Measurements from ENCODE around the gene MED26. TPM values are rescaled to one million over a fixed set of nuclear protein-coding genes. Genes with fewer than 3 reads are reported as not detected.

The MED26 gene
- total RNA-seq, 1 donor from 2014 or later: 3.5 TPM

DNA sequence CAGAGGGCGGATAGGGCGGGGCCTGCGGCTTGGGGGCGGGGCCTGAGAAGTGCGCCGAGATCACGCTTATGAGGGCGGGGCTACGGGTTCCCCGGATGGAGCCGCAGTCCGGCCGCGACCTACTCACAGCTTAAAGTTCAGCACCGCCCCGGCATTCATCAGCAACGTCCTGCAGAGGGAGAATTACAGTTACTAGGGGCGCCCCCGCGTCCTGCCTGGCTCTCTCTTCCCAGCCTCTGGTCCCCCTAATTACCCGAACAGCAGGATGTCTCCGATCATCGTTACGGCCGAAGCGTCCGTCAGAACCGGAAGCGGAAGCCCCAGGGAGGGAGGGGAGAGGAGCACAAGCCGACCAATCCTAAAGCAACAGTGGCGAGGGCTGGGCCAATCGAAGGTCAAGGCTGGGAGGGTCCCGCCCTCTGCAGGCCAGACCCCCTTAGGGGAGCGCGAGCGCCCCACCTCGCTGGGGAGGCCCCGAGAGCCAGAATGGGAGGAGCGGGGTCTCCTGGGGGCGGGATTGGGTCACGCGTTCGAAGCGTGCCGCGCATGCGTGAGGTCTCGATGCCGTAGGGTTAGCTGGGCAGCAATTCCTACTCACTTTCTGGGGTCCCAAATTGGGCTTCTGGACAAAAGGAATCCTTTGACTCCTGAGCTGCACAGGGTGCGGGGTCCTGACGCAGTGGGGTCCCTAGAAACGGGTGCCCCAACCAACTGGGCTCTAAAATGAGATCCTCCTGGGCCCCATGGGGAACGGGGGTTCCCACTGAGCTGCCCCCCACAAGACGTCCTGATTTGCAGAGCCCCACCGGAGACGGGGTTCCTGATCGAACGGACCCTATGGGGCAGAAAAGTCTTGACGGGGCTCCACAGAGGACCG is 32.1 kb upstream of the MED26 start, which contains the start of gene SMIM7:
TSS of gene SMIM7 (minus strand) at position 313 of the 877 bp plus-strand sequence. CDS start at position 279, 34 bp downstream.
- DNase-seq (ENCODE audit: low spot score in 2 of 2): peak; percentile 93 to 99
- peak within 1 kb of the TSS; percentile 87 for H3K27ac ChIP-seq
- no peaks in the 10 kb centered on the region for H3K27me3 ChIP-seq
- H3K36me3 ChIP-seq: peaks cover 15 to 23% of the 10 kb centered on the region in 2 donors
- H3K4me3 ChIP-seq: peak within 1 kb of the TSS; percentile 81 to 93
- no peaks in the 10 kb centered on the region for H3K9me3 ChIP-seq
- intact Hi-C loops (cut with DNase I): loop anchor here (1.0 to 5.0 kb wide), 4 partner anchors 32 to 164 kb away; partner anchors contain the start of genes C19orf44, CALR3, CHERP and MED26
- peaks cover 9 to 20% of the 10 kb centered on the region in 2 donors for H3K4me1 ChIP-seq
- TF ChIP-seq, protein P1, sequence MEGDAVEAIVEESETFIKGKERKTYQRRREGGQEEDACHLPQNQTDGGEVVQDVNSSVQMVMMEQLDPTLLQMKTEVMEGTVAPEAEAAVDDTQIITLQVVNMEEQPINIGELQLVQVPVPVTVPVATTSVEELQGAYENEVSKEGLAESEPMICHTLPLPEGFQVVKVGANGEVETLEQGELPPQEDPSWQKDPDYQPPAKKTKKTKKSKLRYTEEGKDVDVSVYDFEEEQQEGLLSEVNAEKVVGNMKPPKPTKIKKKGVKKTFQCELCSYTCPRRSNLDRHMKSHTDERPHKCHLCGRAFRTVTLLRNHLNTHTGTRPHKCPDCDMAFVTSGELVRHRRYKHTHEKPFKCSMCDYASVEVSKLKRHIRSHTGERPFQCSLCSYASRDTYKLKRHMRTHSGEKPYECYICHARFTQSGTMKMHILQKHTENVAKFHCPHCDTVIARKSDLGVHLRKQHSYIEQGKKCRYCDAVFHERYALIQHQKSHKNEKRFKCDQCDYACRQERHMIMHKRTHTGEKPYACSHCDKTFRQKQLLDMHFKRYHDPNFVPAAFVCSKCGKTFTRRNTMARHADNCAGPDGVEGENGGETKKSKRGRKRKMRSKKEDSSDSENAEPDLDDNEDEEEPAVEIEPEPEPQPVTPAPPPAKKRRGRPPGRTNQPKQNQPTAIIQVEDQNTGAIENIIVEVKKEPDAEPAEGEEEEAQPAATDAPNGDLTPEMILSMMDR (IDR thresholded peaks at IDR 0.05): no peak

DNA sequence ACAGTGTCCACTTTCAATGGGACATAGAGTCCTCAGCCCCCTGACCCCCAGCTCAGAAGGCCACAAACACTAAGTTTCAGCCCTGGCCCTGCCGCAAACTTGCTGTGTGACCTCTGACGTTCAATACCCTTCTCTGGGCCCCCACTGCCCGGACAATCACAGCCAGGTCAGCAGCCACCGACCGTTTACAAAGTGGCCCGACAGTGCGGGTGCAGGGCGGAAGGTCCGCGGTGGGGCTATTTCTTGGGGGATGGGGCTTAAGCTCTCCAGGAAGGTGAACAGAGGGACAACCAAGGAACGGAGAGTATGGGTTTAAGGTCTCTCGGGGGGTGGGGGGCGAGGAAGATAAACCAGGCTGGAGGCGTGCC is 31.4 kb upstream of the MED26 start:
- peaks cover 9 to 20% of the 10 kb centered on the region in 2 donors for H3K4me1 ChIP-seq
- DNase-seq (ENCODE audit: low spot score in 2 of 2): no peak
- H3K27ac ChIP-seq: peak overlapping the region; percentile 70 to 87
- H3K27me3 ChIP-seq: no peaks in the 10 kb centered on the region
- H3K36me3 ChIP-seq: peaks cover 22 to 30% of the 10 kb centered on the region in 2 donors
- intact Hi-C loops (cut with DNase I): no loop called here
- TF ChIP-seq, protein P1 (IDR thresholded peaks at IDR 0.05): no peak
- peak overlapping the region; percentile 81 to 93 for H3K4me3 ChIP-seq
- no peaks in the 10 kb centered on the region for H3K9me3 ChIP-seq

DNA sequence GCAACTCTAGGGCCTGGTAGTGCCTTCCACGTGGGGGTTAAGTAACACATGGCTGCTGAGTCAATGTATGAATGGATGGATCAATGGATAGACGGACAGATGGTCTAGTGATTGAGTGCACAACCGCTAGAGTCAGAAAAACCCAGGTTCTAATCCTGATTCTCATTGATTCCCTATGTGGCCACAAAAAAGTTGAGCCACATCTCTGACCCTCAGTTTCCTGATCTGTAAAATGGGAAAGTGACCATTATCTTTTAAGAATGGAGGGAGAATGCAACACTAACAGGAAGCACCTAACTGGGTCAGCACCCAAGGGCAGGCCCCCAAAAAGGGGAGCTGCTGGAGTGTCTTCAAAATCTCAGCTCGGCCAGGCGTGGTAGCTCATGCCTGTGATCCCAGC is 29.4 kb upstream of the MED26 start:
- intact Hi-C loops (cut with DNase I): no loop called here
- Histone ChIP-seq H3K4me3 (no peak overlapping the region), H3K27me3 (no peaks in the 10 kb centered on the region), H3K9me3 (no peaks in the 10 kb centered on the region), H3K27ac (no peak overlapping the region), H3K36me3 (peaks cover 42 to 46% of the 10 kb centered on the region in 2 donors), H3K4me1 (peaks cover 9 to 17% of the 10 kb centered on the region in 2 donors)
- TF ChIP-seq, protein P1 (IDR thresholded peaks at IDR 0.05): no peak
- DNase-seq (ENCODE audit: low spot score in 2 of 2): no peak

DNA sequence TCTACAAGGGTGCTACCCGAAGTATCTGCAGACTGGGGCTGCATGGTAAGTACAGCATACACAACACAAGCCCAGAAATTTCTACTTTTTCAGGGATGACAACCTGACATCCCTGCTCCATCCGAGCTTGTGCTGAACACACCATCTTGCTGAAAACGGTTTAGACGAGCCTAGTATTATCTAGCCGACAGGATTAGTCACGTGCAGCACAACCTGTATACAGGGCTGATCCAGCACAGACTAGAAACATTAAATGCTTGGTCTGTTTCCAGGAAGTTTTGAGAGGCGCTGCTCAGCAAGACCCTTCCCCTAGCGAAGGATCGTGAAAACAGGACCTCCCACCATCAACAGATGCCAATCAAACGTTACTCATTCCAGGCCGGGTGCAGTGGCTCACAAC is 27.7 kb upstream of the MED26 start:
- TF ChIP-seq, protein P1 (IDR thresholded peaks at IDR 0.05): no peak
- peaks cover 59 to 62% of the 10 kb centered on the region in 2 donors for H3K36me3 ChIP-seq
- intact Hi-C loops (cut with DNase I): no loop called here
- no peak overlapping the region for H3K27ac ChIP-seq
- no peak for DNase-seq (ENCODE audit: low spot score in 2 of 2)
- H3K4me1 ChIP-seq: peaks cover 6 to 13% of the 10 kb centered on the region in 2 donors
- H3K27me3 ChIP-seq: no peaks in the 10 kb centered on the region
- H3K9me3 ChIP-seq: no peaks in the 10 kb centered on the region
- no peak overlapping the region for H3K4me3 ChIP-seq

DNA sequence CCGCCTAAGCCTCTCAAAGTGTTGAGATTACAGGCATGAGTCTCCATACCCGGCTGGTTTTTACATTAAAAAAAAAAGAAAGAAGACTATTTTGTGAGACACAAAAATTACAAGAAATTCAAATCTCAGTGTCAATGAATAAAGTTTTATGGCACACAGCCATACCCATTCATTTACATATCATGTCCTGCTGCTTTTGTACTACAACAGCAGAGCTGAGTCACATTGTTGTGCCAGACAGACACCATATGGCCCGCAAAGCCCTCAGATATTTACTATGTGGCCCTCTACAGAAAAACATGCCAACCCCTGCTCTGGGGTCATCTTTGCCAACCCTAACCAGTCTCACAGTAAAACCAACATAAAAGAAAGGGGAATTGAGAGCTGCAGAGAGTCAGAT is 26.6 kb upstream of the MED26 start:
- TF ChIP-seq, protein P1 (IDR thresholded peaks at IDR 0.05): no peak
- H3K4me3 ChIP-seq: no peak overlapping the region
- peaks cover 6 to 13% of the 10 kb centered on the region in 2 donors for H3K4me1 ChIP-seq
- H3K9me3 ChIP-seq: no peaks in the 10 kb centered on the region
- no peak overlapping the region for H3K27ac ChIP-seq
- H3K27me3 ChIP-seq: no peaks in the 10 kb centered on the region
- intact Hi-C loops (cut with DNase I): no loop called here
- H3K36me3 ChIP-seq: peaks cover 62 to 65% of the 10 kb centered on the region in 2 donors
- no peak for DNase-seq (ENCODE audit: low spot score in 2 of 2)

Data from ascending aorta (tissue), 2 donors.